GM23338 (cell line): ENCODE measurements around the gene TRIM14. TPM values are rescaled to one million over a fixed set of nuclear protein-coding genes. Genes with fewer than 3 reads are reported as not detected.

Experiments used
- ATAC-seq: fragments of 200-7000 bp; cut with Tn5 transposase; 3 replicates; pipeline ENCODE4 v1.9.1; 2020
- DNase-seq: peaks from one replicate; pipeline ENCODE4 v3.0.0-alpha.2; 2015; ENCODE audit warnings: low spot score
- H2AFZ ChIP-seq: fragments of 200-600 bp; sonication (generic); 2 replicates; pipeline ENCODE4 v1.8.0; 2016; ENCODE audit warnings: antibody characterized with exemption, mild to moderate bottlenecking, moderate library complexity
- H3F3A ChIP-seq: fragments of 200-600 bp; sonication (generic); replicated peaks from 2 replicates; pipeline ENCODE4 v1.8.0; 2017; ENCODE audit warnings: antibody characterized with exemption, mixed run types, low read depth
- H3K27ac ChIP-seq: fragments of 200-600 bp; sonication (generic); 2 replicates; pipeline ENCODE4 v1.6.1; 2016; ENCODE audit warnings: low read depth
- H3K27me3 ChIP-seq: fragments of 200-600 bp; sonication (generic); 2 replicates; pipeline ENCODE4 v1.8.0; 2016; ENCODE audit warnings: mild to moderate bottlenecking, mixed run types, moderate library complexity; ENCODE audit not compliant: insufficient read depth
- H3K36me3 ChIP-seq: fragments of 200-600 bp; sonication (generic); 2 replicates; pipeline ENCODE4 v1.8.0; 2016; ENCODE audit warnings: mild to moderate bottlenecking; ENCODE audit not compliant: insufficient read depth
- H3K4me1 ChIP-seq: fragments of 200-600 bp; sonication (generic); 2 replicates; pipeline ENCODE4 v1.8.0; 2016; ENCODE audit warnings: mild to moderate bottlenecking, moderate library complexity; ENCODE audit not compliant: insufficient read depth
- H3K4me2 ChIP-seq: fragments of 200-600 bp; sonication (generic); 2 replicates; pipeline ENCODE4 v1.7.1; 2017; ENCODE audit warnings: mixed run types
- H3K4me3 ChIP-seq: fragments of 200-600 bp; sonication (generic); 2 replicates; pipeline ENCODE4 v1.6.1; 2016; ENCODE audit warnings: mixed run types
- H3K79me2 ChIP-seq: fragments of 200-600 bp; sonication (generic); replicated peaks from 2 replicates; pipeline ENCODE4 v1.8.0; 2017; ENCODE audit warnings: mild to moderate bottlenecking; ENCODE audit not compliant: insufficient read depth
- H3K9me2 ChIP-seq: fragments of 200-600 bp; sonication (generic); 2 replicates; pipeline ENCODE4 v1.8.0; 2017; ENCODE audit not compliant: insufficient read depth
- H4K20me1 ChIP-seq: fragments of 200-600 bp; sonication (generic); replicated peaks from 2 replicates; pipeline ENCODE4 v1.8.0; 2017; ENCODE audit warnings: mild to moderate bottlenecking; ENCODE audit not compliant: insufficient read depth
- H3K27ac Mint-ChIP-seq: 2 replicates; pipeline ENCODE4 v1.8.0; 2020; ENCODE audit warnings: inconsistent platforms, mild to moderate bottlenecking, moderate library complexity, mixed read lengths
- H3K27me3 Mint-ChIP-seq: 3 replicates; pipeline ENCODE4 v1.8.0; 2022; ENCODE audit warnings: low read depth, mild to moderate bottlenecking, moderate library complexity, mixed read lengths, inconsistent platforms; ENCODE audit not compliant: insufficient read depth, poor library complexity
- H3K36me3 Mint-ChIP-seq: 3 replicates; pipeline ENCODE4 v1.8.0; 2021; ENCODE audit warnings: low read depth, mild to moderate bottlenecking, inconsistent platforms, moderate library complexity, mixed read lengths
- H3K4me1 Mint-ChIP-seq: 3 replicates; pipeline ENCODE4 v1.8.0; 2020; ENCODE audit warnings: mild to moderate bottlenecking, inconsistent platforms, mixed read lengths
- H3K4me3 Mint-ChIP-seq: 3 replicates; pipeline ENCODE4 v1.8.0; 2021; ENCODE audit warnings: moderate library complexity, mild to moderate bottlenecking, inconsistent platforms, mixed read lengths
- H3K9me3 Mint-ChIP-seq: 3 replicates; pipeline ENCODE4 v1.8.0; 2020; ENCODE audit warnings: moderate library complexity, mild to moderate bottlenecking, inconsistent platforms, mixed read lengths
- CREB1 ChIP-seq: fragments of 250-450 bp; sonication (Bioruptor Pico); IDR thresholded peaks from 2 replicates; pipeline ENCODE4 v1.5.0; 2020; ENCODE audit warnings: low read depth, mild to moderate bottlenecking, moderate library complexity
- EZH2 ChIP-seq: fragments of 200-600 bp; sonication (generic); IDR thresholded peaks from one replicate; pipeline ENCODE4 v1.8.0; 2017; ENCODE audit warnings: antibody characterized with exemption, mild to moderate bottlenecking, low read depth; ENCODE audit not compliant: unreplicated experiment
- EZH2phosphoT487 ChIP-seq: fragments of 200-600 bp; sonication (generic); IDR thresholded peaks from one replicate; pipeline ENCODE4 v1.8.1; 2018; ENCODE audit warnings: antibody characterized with exemption; ENCODE audit not compliant: unreplicated experiment
- JUNB ChIP-seq: IDR thresholded peaks from one replicate; pipeline ENCODE4 v1.6.1; 2016; ENCODE audit warnings: antibody characterized with exemption; ENCODE audit not compliant: unreplicated experiment
- NANOG ChIP-seq: IDR thresholded peaks from 2 replicates; pipeline ENCODE4 v1.6.1; 2016; ENCODE audit warnings: antibody characterized with exemption, borderline replicate concordance
- POLR2AphosphoS5 ChIP-seq: IDR thresholded peaks from 2 replicates; pipeline ENCODE4 v1.6.1; 2016; ENCODE audit warnings: antibody characterized with exemption, low read depth
- STAT1 ChIP-seq: IDR thresholded peaks from one replicate; pipeline ENCODE4 v1.6.1; 2016; ENCODE audit warnings: antibody characterized with exemption; ENCODE audit not compliant: unreplicated experiment
- ZNF114 ChIP-seq: fragments of 250-450 bp; sonication (Bioruptor Pico); IDR thresholded peaks from 2 replicates; pipeline ENCODE4 v1.5.0; 2020; ENCODE audit warnings: mild to moderate bottlenecking, moderate library complexity
- ZNF331 ChIP-seq: fragments of 250-450 bp; sonication (Bioruptor Pico); IDR thresholded peaks from 2 replicates; pipeline ENCODE4 v1.5.0; 2020; ENCODE audit warnings: low read depth, mild to moderate bottlenecking, moderate library complexity
- polyA plus RNA-seq: library from polyadenylated mRNA; unstranded; fragments of >200 nt; fragmentation: Nextera tagmentation; extraction: Ambion mirVana; gene quantifications from 2 replicates; pipeline ENCODE4 v1.2.1, GENCODE V29; 2016
- total RNA-seq: library from RNA; depleted of rRNA; stranded (reverse); fragments of >200 nt; shearing (Covaris generic); gene quantifications from 2 replicates; pipeline ENCODE4 v1.2.3, GENCODE V29; 2014
- TF ChIP-seq, protein P1 (sequence below): fragments of 250-450 bp; sonication (Bioruptor Pico); IDR thresholded peaks from 2 replicates; pipeline ENCODE4 v1.5.0; 2020; ENCODE audit warnings: mild to moderate bottlenecking, moderate library complexity
- TF ChIP-seq, protein P2 (sequence below): IDR thresholded peaks from 2 replicates; pipeline ENCODE4 v1.6.1; 2016; ENCODE audit warnings: antibody characterized with exemption
- TF ChIP-seq, protein P3 (sequence below), 2 experiments: fragments of 200-600 bp in 1 of 2; sonication (generic) in 1 of 2; conservative IDR thresholded peaks; 2 replicates each; pipeline versions ENCODE4 v1.5.1 to v1.6.1; 2016 to 2017; ENCODE audit warnings: antibody characterized with exemption in 2 of 2, low read depth in 2 of 2, mild to moderate bottlenecking in 2 of 2, moderate library complexity in 1 of 2
- TF ChIP-seq, protein P4 (sequence below): IDR thresholded peaks from one replicate; pipeline ENCODE4 v1.6.1; 2018; ENCODE audit warnings: antibody characterized with exemption; ENCODE audit not compliant: unreplicated experiment

The TRIM14 gene
- total and polyA plus RNA-seq, 2 experiments from 2014 or later = 17.2 to 25.3 TPM

DNA sequence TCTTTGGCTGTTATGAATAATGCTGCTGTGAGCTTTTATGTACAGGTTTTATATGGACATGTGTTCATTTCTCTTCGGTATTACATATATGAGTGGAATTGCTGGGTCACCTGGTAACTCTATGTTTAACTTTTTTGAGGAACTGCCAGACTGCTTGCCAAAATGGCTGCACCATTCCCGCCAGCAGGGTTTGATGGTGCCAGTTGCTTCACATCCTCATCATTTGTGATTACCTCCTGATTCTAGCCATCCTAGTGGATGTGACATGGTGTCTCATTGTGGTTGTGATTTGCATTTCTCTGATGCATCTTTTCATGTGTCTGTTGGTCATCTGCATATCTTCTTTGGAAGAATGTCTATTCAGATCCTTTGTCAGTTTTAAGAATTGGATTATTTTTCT lies 51.8 kb downstream of the TRIM14 start:
- Histone ChIP-seq H4K20me1 (peaks cover 6% of the 10 kb centered on the region), H3K4me2 (no peak overlapping the region), H3K36me3 (peaks cover 5% of the 10 kb centered on the region), H3K4me3 (no peak overlapping the region), H3K27me3 (no peaks in the 10 kb centered on the region), H2AFZ (no peak overlapping the region), H3K9me2 (no peaks in the 10 kb centered on the region), H3K79me2 (0 out of 2 replicates have a peak, but pooled peaks cover 4% of the 10 kb centered on the region), H3F3A (no peaks in the 10 kb centered on the region), H3K4me1 (no peaks in the 10 kb centered on the region), H3K27ac (no peak overlapping the region)
- H3K27me3 Mint-ChIP-seq = peaks cover 5% of the 10 kb centered on the region
- DNase-seq (no peak), ATAC-seq (no peak)
- no peaks in the 10 kb centered on the region; the same call in 2 of the 3 replicates for H3K4me1 Mint-ChIP-seq
- H3K27ac Mint-ChIP-seq = no peak overlapping the region
- H3K36me3 Mint-ChIP-seq = peaks cover 31% of the 10 kb centered on the region
- H3K9me3 Mint-ChIP-seq = no peaks in the 10 kb centered on the region
- TF ChIP-seq ZNF331 (CRISPR knock-in tag) (no peak), STAT1 (no peak), CREB1 (CRISPR knock-in tag) (no peak), POLR2AphosphoS5 (no peak), EZH2 (no peak), EZH2phosphoT487 (no peak), JUNB (no peak), ZNF114 (no peak), NANOG (no peak)
- TF ChIP-seq, protein P1, sequence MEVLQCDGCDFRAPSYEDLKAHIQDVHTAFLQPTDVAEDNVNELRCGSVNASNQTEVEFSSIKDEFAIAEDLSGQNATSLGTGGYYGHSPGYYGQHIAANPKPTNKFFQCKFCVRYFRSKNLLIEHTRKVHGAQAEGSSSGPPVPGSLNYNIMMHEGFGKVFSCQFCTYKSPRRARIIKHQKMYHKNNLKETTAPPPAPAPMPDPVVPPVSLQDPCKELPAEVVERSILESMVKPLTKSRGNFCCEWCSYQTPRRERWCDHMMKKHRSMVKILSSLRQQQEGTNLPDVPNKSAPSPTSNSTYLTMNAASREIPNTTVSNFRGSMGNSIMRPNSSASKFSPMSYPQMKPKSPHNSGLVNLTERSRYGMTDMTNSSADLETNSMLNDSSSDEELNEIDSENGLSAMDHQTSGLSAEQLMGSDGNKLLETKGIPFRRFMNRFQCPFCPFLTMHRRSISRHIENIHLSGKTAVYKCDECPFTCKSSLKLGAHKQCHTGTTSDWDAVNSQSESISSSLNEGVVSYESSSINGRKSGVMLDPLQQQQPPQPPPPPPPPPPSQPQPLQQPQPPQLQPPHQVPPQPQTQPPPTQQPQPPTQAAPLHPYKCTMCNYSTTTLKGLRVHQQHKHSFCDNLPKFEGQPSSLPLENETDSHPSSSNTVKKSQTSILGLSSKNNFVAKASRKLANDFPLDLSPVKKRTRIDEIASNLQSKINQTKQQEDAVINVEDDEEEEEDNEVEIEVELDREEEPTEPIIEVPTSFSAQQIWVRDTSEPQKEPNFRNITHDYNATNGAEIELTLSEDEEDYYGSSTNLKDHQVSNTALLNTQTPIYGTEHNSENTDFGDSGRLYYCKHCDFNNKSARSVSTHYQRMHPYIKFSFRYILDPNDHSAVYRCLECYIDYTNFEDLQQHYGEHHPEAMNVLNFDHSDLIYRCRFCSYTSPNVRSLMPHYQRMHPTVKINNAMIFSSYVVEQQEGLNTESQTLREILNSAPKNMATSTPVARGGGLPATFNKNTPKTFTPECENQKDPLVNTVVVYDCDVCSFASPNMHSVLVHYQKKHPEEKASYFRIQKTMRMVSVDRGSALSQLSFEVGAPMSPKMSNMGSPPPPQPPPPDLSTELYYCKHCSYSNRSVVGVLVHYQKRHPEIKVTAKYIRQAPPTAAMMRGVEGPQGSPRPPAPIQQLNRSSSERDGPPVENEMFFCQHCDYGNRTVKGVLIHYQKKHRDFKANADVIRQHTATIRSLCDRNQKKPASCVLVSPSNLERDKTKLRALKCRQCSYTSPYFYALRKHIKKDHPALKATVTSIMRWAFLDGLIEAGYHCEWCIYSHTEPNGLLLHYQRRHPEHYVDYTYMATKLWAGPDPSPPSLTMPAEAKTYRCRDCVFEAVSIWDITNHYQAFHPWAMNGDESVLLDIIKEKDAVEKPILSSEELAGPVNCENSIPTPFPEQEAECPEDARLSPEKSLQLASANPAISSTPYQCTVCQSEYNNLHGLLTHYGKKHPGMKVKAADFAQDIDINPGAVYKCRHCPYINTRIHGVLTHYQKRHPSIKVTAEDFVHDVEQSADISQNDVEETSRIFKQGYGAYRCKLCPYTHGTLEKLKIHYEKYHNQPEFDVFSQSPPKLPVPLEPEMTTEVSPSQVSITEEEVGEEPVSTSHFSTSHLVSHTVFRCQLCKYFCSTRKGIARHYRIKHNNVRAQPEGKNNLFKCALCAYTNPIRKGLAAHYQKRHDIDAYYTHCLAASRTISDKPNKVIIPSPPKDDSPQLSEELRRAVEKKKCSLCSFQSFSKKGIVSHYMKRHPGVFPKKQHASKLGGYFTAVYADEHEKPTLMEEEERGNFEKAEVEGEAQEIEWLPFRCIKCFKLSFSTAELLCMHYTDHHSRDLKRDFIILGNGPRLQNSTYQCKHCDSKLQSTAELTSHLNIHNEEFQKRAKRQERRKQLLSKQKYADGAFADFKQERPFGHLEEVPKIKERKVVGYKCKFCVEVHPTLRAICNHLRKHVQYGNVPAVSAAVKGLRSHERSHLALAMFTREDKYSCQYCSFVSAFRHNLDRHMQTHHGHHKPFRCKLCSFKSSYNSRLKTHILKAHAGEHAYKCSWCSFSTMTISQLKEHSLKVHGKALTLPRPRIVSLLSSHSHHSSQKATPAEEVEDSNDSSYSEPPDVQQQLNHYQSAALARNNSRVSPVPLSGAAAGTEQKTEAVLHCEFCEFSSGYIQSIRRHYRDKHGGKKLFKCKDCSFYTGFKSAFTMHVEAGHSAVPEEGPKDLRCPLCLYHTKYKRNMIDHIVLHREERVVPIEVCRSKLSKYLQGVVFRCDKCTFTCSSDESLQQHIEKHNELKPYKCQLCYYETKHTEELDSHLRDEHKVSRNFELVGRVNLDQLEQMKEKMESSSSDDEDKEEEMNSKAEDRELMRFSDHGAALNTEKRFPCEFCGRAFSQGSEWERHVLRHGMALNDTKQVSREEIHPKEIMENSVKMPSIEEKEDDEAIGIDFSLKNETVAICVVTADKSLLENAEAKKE (CRISPR knock-in tag) = no peak
- TF ChIP-seq, protein P2, sequence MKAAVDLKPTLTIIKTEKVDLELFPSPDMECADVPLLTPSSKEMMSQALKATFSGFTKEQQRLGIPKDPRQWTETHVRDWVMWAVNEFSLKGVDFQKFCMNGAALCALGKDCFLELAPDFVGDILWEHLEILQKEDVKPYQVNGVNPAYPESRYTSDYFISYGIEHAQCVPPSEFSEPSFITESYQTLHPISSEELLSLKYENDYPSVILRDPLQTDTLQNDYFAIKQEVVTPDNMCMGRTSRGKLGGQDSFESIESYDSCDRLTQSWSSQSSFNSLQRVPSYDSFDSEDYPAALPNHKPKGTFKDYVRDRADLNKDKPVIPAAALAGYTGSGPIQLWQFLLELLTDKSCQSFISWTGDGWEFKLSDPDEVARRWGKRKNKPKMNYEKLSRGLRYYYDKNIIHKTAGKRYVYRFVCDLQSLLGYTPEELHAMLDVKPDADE = no peak
- TF ChIP-seq, protein P3, sequence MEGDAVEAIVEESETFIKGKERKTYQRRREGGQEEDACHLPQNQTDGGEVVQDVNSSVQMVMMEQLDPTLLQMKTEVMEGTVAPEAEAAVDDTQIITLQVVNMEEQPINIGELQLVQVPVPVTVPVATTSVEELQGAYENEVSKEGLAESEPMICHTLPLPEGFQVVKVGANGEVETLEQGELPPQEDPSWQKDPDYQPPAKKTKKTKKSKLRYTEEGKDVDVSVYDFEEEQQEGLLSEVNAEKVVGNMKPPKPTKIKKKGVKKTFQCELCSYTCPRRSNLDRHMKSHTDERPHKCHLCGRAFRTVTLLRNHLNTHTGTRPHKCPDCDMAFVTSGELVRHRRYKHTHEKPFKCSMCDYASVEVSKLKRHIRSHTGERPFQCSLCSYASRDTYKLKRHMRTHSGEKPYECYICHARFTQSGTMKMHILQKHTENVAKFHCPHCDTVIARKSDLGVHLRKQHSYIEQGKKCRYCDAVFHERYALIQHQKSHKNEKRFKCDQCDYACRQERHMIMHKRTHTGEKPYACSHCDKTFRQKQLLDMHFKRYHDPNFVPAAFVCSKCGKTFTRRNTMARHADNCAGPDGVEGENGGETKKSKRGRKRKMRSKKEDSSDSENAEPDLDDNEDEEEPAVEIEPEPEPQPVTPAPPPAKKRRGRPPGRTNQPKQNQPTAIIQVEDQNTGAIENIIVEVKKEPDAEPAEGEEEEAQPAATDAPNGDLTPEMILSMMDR (conservative IDR thresholded peaks at IDR 0.05; ENCODE audit: low read depth in 2 of 2) = no peak
- TF ChIP-seq, protein P4, sequence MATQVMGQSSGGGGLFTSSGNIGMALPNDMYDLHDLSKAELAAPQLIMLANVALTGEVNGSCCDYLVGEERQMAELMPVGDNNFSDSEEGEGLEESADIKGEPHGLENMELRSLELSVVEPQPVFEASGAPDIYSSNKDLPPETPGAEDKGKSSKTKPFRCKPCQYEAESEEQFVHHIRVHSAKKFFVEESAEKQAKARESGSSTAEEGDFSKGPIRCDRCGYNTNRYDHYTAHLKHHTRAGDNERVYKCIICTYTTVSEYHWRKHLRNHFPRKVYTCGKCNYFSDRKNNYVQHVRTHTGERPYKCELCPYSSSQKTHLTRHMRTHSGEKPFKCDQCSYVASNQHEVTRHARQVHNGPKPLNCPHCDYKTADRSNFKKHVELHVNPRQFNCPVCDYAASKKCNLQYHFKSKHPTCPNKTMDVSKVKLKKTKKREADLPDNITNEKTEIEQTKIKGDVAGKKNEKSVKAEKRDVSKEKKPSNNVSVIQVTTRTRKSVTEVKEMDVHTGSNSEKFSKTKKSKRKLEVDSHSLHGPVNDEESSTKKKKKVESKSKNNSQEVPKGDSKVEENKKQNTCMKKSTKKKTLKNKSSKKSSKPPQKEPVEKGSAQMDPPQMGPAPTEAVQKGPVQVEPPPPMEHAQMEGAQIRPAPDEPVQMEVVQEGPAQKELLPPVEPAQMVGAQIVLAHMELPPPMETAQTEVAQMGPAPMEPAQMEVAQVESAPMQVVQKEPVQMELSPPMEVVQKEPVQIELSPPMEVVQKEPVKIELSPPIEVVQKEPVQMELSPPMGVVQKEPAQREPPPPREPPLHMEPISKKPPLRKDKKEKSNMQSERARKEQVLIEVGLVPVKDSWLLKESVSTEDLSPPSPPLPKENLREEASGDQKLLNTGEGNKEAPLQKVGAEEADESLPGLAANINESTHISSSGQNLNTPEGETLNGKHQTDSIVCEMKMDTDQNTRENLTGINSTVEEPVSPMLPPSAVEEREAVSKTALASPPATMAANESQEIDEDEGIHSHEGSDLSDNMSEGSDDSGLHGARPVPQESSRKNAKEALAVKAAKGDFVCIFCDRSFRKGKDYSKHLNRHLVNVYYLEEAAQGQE = no peak
- H3K4me3 Mint-ChIP-seq = no peak overlapping the region
